Measurements from ENCODE around the gene EID2. TPM values are rescaled to one million over a fixed set of nuclear protein-coding genes. Genes with fewer than 3 reads are reported as not detected.

EID2 gene
- 9.9 TPM for total RNA-seq
- long read RNA-seq, transcript EID2-201 (1 exons, 1,629 nt), result major isoform, 18 of 18 reads
- long read RNA-seq, partial matches to known transcripts, result 0 of 18 reads
- long read RNA-seq, other reads (novel, unspliced or antisense), result 0 of 18 reads

- peak; percentile 98 for DNase-seq
- peak; percentile 99 for ATAC-seq
- intact Hi-C loops (cut with micrococcal nuclease), result loop anchor here (10.0 kb wide), 1 partner anchor 55 kb away; the partner anchor contains the start of gene TIMM50
These were observed at the start of gene EID2 for GRCh38 chr19:39539518-39540332. Gene EID2 (minus strand): TSS chr19:39540161. CDS start chr19:39540079, 82 bp downstream.

- intact Hi-C loops (cut with micrococcal nuclease), result no loop called here
- DNase-seq (no peak), ATAC-seq (no peak)
These were observed 48.1 kb upstream of the EID2 start for GRCh38 chr19:39588066-39588465.

GRCh38 chr19:39587496-39587895 lies 47.5 kb upstream of the EID2 start:
- DNase-seq (no peak), ATAC-seq (no peak)
- intact Hi-C loops (cut with micrococcal nuclease), result no loop called here

- ATAC-seq (no peak), DNase-seq (no peak)
- intact Hi-C loops (cut with micrococcal nuclease), result no loop called here
These were observed 43.1 kb upstream of the EID2 start for GRCh38 chr19:39582891-39583625.

GRCh38 chr19:39582442-39582841 lies 42.5 kb upstream of the EID2 start:
- intact Hi-C loops (cut with micrococcal nuclease), result no loop called here
- ATAC-seq, result no peak

DNA sequence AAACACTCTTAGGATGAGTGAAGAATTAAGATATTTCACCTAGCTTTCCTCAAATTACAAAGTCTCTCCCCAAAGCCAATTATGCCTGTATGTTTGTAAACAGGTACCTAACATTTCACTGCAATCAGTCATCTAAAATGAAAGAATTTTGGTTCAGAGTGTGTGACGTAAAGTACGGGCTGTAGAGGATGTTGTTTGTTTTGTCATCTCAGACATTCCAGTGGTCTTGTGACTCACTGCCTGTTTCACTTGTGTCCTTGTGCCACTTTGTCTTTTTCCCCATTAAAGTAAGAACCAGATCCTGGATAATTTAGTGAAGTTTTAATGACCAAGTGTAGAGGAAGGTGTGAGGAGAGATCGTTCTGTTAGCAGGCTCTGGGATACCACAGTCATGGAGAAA lies 28.6 kb upstream of the EID2 start:
- ATAC-seq, result no peak
- intact Hi-C loops (cut with micrococcal nuclease), result no loop called here
- no peak for DNase-seq

More at GRCh38 chr19:39582442-39582841, 42.5 kb upstream of the EID2 start:
- no peak for DNase-seq

GRCh38 chr19:39566064-39566463 lies 26.1 kb upstream of the EID2 start:
- ATAC-seq (no peak), DNase-seq (no peak)
- intact Hi-C loops (cut with micrococcal nuclease), result no loop called here

- DNase-seq, result no peak
- ATAC-seq, result no peak
- intact Hi-C loops (cut with micrococcal nuclease), result no loop called here
These were observed 23.4 kb upstream of the EID2 start for GRCh38 chr19:39563408-39563807.

GRCh38 chr19:39558624-39559117 lies 18.7 kb upstream of the EID2 start:
- intact Hi-C loops (cut with micrococcal nuclease), result no loop called here
- no peak for ATAC-seq
- DNase-seq, result no peak

DNA sequence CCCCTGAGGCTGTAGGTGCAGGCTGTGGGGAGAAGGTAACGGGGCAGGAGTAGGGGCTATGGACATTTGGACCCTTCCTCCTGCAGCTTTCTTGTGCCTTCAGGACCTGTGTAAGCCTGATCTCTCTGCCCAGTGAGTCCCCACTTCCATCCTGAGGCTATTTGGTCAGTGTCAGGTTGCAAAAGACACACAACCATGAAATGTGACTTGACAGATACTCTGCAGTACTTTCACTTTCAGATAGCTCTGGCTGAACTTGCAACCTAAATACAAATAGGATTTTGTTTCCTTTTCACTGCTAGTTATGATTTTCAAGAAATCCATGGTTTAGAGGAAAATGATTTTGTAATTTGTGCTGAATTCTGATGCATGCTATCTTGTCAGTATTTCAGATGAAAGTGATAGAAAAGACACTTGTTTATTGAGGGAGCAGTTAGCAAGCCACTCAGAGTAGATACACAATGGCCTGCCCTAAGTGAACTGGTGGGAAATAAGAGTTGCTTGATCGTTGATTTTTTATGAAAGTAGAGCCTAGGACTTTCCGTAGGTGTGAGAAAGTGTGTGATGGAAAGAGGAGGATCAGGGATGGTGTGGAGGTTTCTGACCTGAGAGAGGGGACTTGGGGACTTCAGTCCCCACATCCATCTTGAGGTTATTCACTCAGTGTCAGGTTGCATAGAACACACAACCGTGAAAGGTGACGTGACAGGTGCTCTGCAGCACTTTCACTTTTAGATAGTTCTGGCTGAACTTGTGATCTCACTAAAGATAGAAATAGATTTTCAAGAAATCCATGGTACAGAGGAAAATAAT lies 18.1 kb upstream of the EID2 start:
- intact Hi-C loops (cut with micrococcal nuclease), result no loop called here

GRCh38 chr19:39555883-39556282 lies 15.9 kb upstream of the EID2 start:
- intact Hi-C loops (cut with micrococcal nuclease), result no loop called here
- ATAC-seq, result no peak
- no peak for DNase-seq

More for the DNA sequence above, 18.1 kb upstream of the EID2 start:
- DNase-seq, result no peak
- ATAC-seq, result peak; percentile 32

GRCh38 chr19:39554701-39555311 lies 14.8 kb upstream of the EID2 start:
- intact Hi-C loops (cut with micrococcal nuclease), result no loop called here
- no peak for ATAC-seq
- no peak for DNase-seq

- no peak for DNase-seq
- ATAC-seq, result no peak
- intact Hi-C loops (cut with micrococcal nuclease), result no loop called here
These were observed 13.2 kb upstream of the EID2 start for GRCh38 chr19:39553082-39553652.

- intact Hi-C loops (cut with micrococcal nuclease), result no loop called here
- ATAC-seq (no peak), DNase-seq (no peak)
These were observed 10.2 kb upstream of the EID2 start for GRCh38 chr19:39550197-39550596.

DNA sequence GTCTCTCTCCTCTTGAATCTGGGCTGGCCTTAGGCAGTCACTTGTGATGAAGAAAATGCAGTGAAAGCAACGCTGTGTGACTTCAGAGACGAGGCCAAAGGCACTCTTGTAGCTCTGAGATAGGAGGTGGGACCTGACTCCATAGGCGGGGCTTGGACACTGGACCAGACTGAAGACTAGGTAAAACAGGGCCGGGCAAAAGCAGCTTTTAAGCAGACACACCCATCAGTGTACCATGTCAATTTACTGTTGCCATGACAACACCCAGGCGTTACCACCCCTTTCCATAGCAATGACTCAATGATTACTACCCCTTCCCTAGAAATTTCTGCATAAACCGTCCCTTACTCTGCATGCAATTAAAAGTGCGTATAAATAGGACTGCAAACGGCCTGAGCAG lies 6.6 kb upstream of the EID2 start:
- ATAC-seq (no peak), DNase-seq (no peak)
- intact Hi-C loops (cut with micrococcal nuclease), result no loop called here

DNA sequence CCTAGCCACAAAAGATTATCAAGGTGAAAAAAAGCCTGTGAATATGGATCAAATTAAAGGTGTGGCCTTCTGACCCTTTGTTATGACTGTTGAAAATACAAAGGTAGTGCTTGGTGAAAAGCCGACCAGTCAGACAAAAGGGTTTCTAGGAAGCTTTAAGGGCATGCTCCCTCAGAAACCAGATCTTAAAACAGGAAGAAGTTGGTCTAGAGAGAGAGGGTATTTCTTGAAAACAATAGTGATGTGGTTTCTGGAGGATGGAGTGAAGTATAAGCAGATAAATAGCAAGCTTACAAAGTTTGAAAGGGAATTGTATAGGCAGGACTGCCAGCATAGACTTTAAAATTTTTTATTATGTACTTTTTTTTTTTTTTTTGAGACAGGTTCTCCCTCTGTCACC lies 5.0 kb upstream of the EID2 start:
- intact Hi-C loops (cut with micrococcal nuclease), result no loop called here
- ATAC-seq (no peak), DNase-seq (no peak)

- no peak for ATAC-seq
- DNase-seq, result no peak
- intact Hi-C loops (cut with micrococcal nuclease), result no loop called here
These were observed 4.4 kb upstream of the EID2 start for GRCh38 chr19:39544226-39544903.

DNA sequence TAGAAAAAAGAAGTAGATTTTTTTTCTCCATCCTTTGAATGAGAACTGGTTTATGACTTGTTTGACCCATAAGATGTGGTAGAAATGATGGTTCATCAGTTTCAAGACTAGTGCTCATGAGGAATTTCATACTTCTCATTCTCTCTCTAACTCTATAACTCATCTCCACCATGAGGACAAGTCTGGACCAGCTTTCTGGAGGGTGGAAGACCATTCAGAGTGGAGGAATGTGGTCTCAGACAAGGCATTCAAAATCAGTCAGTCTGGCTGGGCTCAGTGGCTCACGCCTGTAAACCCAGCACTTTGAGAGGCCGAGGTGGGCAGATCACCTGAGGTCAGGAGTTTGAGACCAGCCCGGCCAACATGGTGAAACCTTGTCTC lies 3.5 kb upstream of the EID2 start:
- no peak for DNase-seq
- ATAC-seq, result no peak
- intact Hi-C loops (cut with micrococcal nuclease), result no loop called here

Measured in left ventricle myocardium superior (tissue), 1 donor.